Measurements from ENCODE around the gene HOXD3. TPM values are rescaled to one million over a fixed set of nuclear protein-coding genes. Genes with fewer than 3 reads are reported as not detected.

HOXD3 gene
- polyA plus RNA-seq, 1 experiment = not detected

GRCh38 chr2:176138526-176138922 lies 18.6 kb upstream of the HOXD3 start:
- no peak for DNase-seq (ENCODE audit: low read depth, low spot score)
- Histone ChIP-seq H3K27me3 (ENCODE audit: control insufficient read depth, insufficient read depth, low read length) (peaks cover 89% of the 10 kb centered on the region), H3K4me3 (ENCODE audit: low read depth, low read length) (no peak overlapping the region), H3K27ac (ENCODE audit: low read depth, low read length) (no peak overlapping the region), H3K9me3 (ENCODE audit: control insufficient read depth, insufficient read depth, low read length) (peaks cover 13% of the 10 kb centered on the region)
- POLR2A ChIA-PET = no interaction called here
- CTCF ChIA-PET = interaction anchor here (1.9 to 6.5 kb wide), 7 partner anchors 7 to 514 kb away, joined by 7 to 114 read pairs (median 55); no protein-coding TSS in a partner anchor
- TF ChIP-seq, protein P1, sequence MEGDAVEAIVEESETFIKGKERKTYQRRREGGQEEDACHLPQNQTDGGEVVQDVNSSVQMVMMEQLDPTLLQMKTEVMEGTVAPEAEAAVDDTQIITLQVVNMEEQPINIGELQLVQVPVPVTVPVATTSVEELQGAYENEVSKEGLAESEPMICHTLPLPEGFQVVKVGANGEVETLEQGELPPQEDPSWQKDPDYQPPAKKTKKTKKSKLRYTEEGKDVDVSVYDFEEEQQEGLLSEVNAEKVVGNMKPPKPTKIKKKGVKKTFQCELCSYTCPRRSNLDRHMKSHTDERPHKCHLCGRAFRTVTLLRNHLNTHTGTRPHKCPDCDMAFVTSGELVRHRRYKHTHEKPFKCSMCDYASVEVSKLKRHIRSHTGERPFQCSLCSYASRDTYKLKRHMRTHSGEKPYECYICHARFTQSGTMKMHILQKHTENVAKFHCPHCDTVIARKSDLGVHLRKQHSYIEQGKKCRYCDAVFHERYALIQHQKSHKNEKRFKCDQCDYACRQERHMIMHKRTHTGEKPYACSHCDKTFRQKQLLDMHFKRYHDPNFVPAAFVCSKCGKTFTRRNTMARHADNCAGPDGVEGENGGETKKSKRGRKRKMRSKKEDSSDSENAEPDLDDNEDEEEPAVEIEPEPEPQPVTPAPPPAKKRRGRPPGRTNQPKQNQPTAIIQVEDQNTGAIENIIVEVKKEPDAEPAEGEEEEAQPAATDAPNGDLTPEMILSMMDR (IDR thresholded peaks at IDR 0.05; ENCODE audit: low read depth, low read length) = no peak

DNA sequence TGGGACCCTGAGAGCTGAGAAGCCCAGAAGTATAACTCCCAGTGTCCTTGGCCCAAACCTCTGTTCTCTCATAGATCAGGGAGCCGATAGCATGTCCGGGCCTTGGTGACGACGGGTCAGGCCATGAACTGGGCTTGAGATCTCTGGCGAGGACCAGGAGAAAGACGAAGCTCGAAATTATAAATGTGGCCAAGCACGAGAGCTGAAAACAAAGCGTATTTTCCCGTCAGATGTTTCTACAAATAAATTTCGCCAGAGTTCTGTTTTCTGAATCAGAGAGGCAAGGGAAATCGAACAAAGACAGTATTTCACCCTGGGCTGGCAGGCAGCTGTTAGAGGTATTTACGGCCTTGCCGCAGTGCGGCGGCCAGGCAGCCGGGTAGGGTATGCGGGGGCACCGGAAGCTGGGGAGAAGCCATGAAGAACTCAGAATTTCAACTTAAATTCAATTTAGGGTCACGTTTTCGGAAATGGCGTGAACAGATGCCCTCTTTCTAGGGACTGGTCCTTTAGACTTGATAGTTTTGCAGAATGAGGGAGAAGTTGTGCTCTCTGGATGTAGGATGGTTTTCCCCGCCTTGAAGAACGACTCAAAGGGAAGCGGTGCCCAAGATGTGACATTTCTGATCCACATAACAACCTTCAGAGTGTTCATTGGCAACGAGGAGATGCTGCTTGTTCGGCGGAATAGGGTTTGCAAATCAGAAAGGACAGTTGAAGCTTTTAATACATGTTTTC lies 18.0 kb upstream of the HOXD3 start:
- POLR2A ChIA-PET = no interaction called here
- Histone ChIP-seq H3K27me3 (ENCODE audit: control insufficient read depth, insufficient read depth, low read length) (peaks cover 86% of the 10 kb centered on the region), H3K9me3 (ENCODE audit: control insufficient read depth, insufficient read depth, low read length) (peaks cover 13% of the 10 kb centered on the region), H3K27ac (ENCODE audit: low read depth, low read length) (no peak overlapping the region), H3K4me3 (ENCODE audit: low read depth, low read length) (no peak overlapping the region)
- DNase-seq (ENCODE audit: low read depth, low spot score) = no peak
- CTCF ChIA-PET = interaction anchor here (0.6 to 6.5 kb wide), 13 partner anchors 8 to 675 kb away, joined by 3 to 114 read pairs (median 11); partner anchors contain the start of gene HOXD4
- TF ChIP-seq, protein P1 (IDR thresholded peaks at IDR 0.05; ENCODE audit: low read depth, low read length) = no peak

DNA sequence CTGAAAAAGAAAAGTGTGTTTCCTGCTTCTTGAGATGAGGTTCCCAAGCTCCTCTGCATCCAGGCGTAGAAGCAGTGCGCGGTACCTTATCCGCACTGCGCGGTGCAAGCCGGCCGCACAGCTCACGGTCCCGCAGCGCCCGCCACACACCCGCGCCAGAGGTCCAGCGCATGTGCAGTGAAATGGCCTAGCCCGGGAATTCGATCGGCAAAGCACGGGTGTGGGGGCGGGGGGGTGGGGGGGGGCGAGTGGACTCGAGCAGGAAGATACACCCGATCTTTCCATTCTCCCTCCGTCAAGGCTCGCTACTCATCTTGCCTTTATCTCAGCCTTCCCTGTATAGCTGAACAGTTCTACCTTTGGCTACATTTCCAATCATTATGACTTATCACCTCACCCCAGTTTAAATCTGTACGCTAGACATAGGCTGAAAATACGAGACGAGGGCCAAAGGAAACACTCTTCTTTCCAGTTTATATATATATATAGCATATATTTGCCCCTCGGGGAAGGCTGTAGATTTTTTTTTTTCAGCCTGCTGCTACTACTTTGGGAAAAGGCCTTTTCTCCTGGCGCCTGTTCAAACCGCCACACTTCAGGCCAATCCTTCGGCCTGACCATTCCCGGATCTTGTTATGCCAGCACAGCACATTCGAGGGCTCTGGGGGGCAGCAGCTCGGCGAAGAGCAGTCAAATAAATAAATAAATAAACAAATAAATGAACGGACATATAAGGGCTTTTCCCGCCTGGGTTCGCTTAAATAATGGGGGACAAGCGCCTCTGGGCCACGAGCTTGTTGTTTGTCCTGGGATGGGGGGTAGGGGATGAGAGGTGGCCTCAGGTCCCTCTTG lies 17.2 kb upstream of the HOXD3 start:
- H3K27me3 ChIP-seq (ENCODE audit: control insufficient read depth, insufficient read depth, low read length) = peaks cover 78% of the 10 kb centered on the region
- H3K4me3 ChIP-seq (ENCODE audit: low read depth, low read length) = peak overlapping the region; percentile 58
- POLR2A ChIA-PET = interaction anchor here (0.6 kb wide), 2 partner anchors 514 to 936 kb away, joined by 3 read pairs; no protein-coding TSS in a partner anchor
- peaks cover 13% of the 10 kb centered on the region for H3K9me3 ChIP-seq (ENCODE audit: control insufficient read depth, insufficient read depth, low read length)
- CTCF ChIA-PET = interaction anchor here (0.6 to 6.5 kb wide), 65 partner anchors 9 to 1594 kb away, joined by 3 to 114 read pairs (median 5); partner anchors contain the start of gene HOXD4
- TF ChIP-seq, protein P1 (IDR thresholded peaks at IDR 0.05; ENCODE audit: low read depth, low read length) = no peak
- no peak for DNase-seq (ENCODE audit: low read depth, low spot score)
- no peak overlapping the region for H3K27ac ChIP-seq (ENCODE audit: low read depth, low read length)

- DNase-seq (ENCODE audit: low read depth, low spot score) = peak; percentile 4
- CTCF ChIA-PET = interaction anchor here (0.5 to 6.5 kb wide), 76 partner anchors 8 to 1593 kb away, joined by 3 to 114 read pairs (median 4); partner anchors contain the start of gene HOXD4
- peaks cover 13% of the 10 kb centered on the region for H3K9me3 ChIP-seq (ENCODE audit: control insufficient read depth, insufficient read depth, low read length)
- peaks cover 78% of the 10 kb centered on the region for H3K27me3 ChIP-seq (ENCODE audit: control insufficient read depth, insufficient read depth, low read length)
- H3K27ac ChIP-seq (ENCODE audit: low read depth, low read length) = no peak overlapping the region
- TF ChIP-seq, protein P1 (IDR thresholded peaks at IDR 0.05; ENCODE audit: low read depth, low read length) = peak; percentile 73
- H3K4me3 ChIP-seq (ENCODE audit: low read depth, low read length) = peak overlapping the region; percentile 58
- POLR2A ChIA-PET = interaction anchor here (0.6 kb wide), 2 partner anchors 513 to 937 kb away, joined by 3 read pairs; no protein-coding TSS in a partner anchor
These were observed 16.4 kb upstream of the HOXD3 start for GRCh38 chr2:176140513-176141317.
